OCI-LY1 (cell line): ENCODE measurements around the gene F7.

ENCODE experiments used
- H2AFZ ChIP-seq: fragments of 200-600 bp; sonication (generic), shearing (Covaris generic); 2 replicates; pipeline ENCODE4 v1.6.0; 2014; ENCODE audit warnings: antibody characterized with exemption, mild to moderate bottlenecking, low read length
- H3F3A ChIP-seq: fragments of 200-600 bp; sonication (generic), shearing (Covaris generic); 2 replicates; pipeline ENCODE4 v1.6.0; 2014; ENCODE audit warnings: mild to moderate bottlenecking, antibody characterized with exemption, low read length, moderate library complexity; ENCODE audit not compliant: insufficient read depth
- H3K27ac ChIP-seq: fragments of 200-600 bp; sonication (generic); 2 replicates; pipeline ENCODE4 v1.5.1; 2014; ENCODE audit warnings: low read length, mixed run types, mild to moderate bottlenecking, low read depth; ENCODE audit not compliant: poor library complexity, severe bottlenecking
- H3K27me3 ChIP-seq: fragments of 200-600 bp; sonication (generic); 2 replicates; pipeline ENCODE4 v1.6.0; 2014; ENCODE audit warnings: antibody characterized with exemption, mild to moderate bottlenecking, low read length, moderate library complexity; ENCODE audit not compliant: insufficient read depth
- H3K36me3 ChIP-seq: fragments of 200-600 bp; sonication (generic); 2 replicates; pipeline ENCODE4 v1.6.1; 2014; ENCODE audit warnings: mild to moderate bottlenecking, antibody characterized with exemption, low read length, moderate library complexity, mixed read lengths; ENCODE audit not compliant: insufficient read depth
- H3K4me1 ChIP-seq: fragments of 200-600 bp; sonication (generic); 2 replicates; pipeline ENCODE4 v1.5.1; 2014; ENCODE audit warnings: mild to moderate bottlenecking, low read length, moderate library complexity; ENCODE audit not compliant: insufficient read depth, severe bottlenecking
- H3K4me2 ChIP-seq: fragments of 200-600 bp; sonication (generic), shearing (Covaris generic); 2 replicates; pipeline ENCODE4 v1.6.1; 2014; ENCODE audit warnings: low read length
- H3K4me3 ChIP-seq: fragments of 200-600 bp; sonication (generic); 2 replicates; pipeline ENCODE4 v1.5.1; 2014; ENCODE audit warnings: low read length, low read depth, mild to moderate bottlenecking, mixed read lengths; ENCODE audit not compliant: poor library complexity, severe bottlenecking
- H3K79me2 ChIP-seq: fragments of 200-600 bp; shearing (Covaris generic); 2 replicates; pipeline ENCODE4 v1.6.1; 2016; ENCODE audit warnings: mixed run types, low read length, mixed read lengths; ENCODE audit not compliant: insufficient read depth
- H3K9ac ChIP-seq: fragments of 200-600 bp; sonication (generic), shearing (Covaris generic); 2 replicates; pipeline ENCODE4 v1.6.1; 2014; ENCODE audit warnings: mild to moderate bottlenecking, low read length, mixed read lengths
- H3K9me2 ChIP-seq: fragments of 200-600 bp; sonication (generic), shearing (Covaris generic); 2 replicates; pipeline ENCODE4 v1.6.1; 2014; ENCODE audit warnings: low read depth, mild to moderate bottlenecking, low read length, mixed read lengths
- H3K9me3 ChIP-seq: fragments of 200-600 bp; shearing (Covaris generic); 2 replicates; pipeline ENCODE4 v1.6.1; 2014; ENCODE audit warnings: low read length, mixed read lengths
- H4K20me1 ChIP-seq: fragments of 200-600 bp; sonication (generic), shearing (Covaris generic); 2 replicates; pipeline ENCODE4 v1.6.0; 2016; ENCODE audit warnings: mild to moderate bottlenecking, low read length; ENCODE audit not compliant: insufficient read depth
- CTCF ChIP-seq: fragments of 200-600 bp; sonication (generic), shearing (Covaris generic); IDR thresholded peaks from 2 replicates; pipeline ENCODE4 v1.5.1; 2017; ENCODE audit warnings: mild to moderate bottlenecking, antibody characterized with exemption, low read length, moderate library complexity, mixed read lengths
- EZH2 ChIP-seq: fragments of 200-600 bp; sonication (generic), shearing (Covaris generic); IDR thresholded peaks from 2 replicates; pipeline ENCODE4 v1.8.0; 2017; ENCODE audit warnings: borderline replicate concordance, mixed run types, mild to moderate bottlenecking, antibody characterized with exemption, low read length, moderate library complexity, mixed read lengths

The F7 gene

GRCh38 chr13:113091891-113092775 lies 13.5 kb upstream of the F7 start:
- Histone ChIP-seq H3K27ac (no peak overlapping the region), H3K9ac (no peak overlapping the region), H3F3A (no peaks in the 10 kb centered on the region), H3K4me2 (no peak overlapping the region), H2AFZ (no peak overlapping the region), H3K9me3 (no peaks in the 10 kb centered on the region), H3K4me1 (no peaks in the 10 kb centered on the region), H3K9me2 (no peaks in the 10 kb centered on the region), H4K20me1 (no peaks in the 10 kb centered on the region), H3K27me3 (peaks cover 20% of the 10 kb centered on the region), H3K79me2 (no peaks in the 10 kb centered on the region), H3K36me3 (no peaks in the 10 kb centered on the region), H3K4me3 (no peak overlapping the region)
- TF ChIP-seq CTCF: no peak
- no peak for TF ChIP-seq EZH2

- Histone ChIP-seq H2AFZ (no peak overlapping the region), H3K4me1 (no peaks in the 10 kb centered on the region), H3K4me2 (no peak overlapping the region), H3F3A (no peaks in the 10 kb centered on the region), H3K27me3 (peaks cover 13% of the 10 kb centered on the region; the same call in 1 of the 2 replicates), H4K20me1 (no peaks in the 10 kb centered on the region), H3K36me3 (no peaks in the 10 kb centered on the region), H3K9ac (no peak overlapping the region), H3K4me3 (no peak overlapping the region), H3K9me3 (no peaks in the 10 kb centered on the region), H3K27ac (no peak overlapping the region), H3K79me2 (no peaks in the 10 kb centered on the region), H3K9me2 (no peaks in the 10 kb centered on the region)
- no peak for TF ChIP-seq CTCF
- TF ChIP-seq EZH2: no peak
Measured at GRCh38 chr13:113092776-113093579, 12.6 kb upstream of the F7 start.

- Histone ChIP-seq H3K27me3 (peaks cover 16% of the 10 kb centered on the region; the same call in 1 of the 2 replicates), H3K4me2 (no peak overlapping the region), H2AFZ (no peak overlapping the region), H3K9me3 (no peaks in the 10 kb centered on the region), H3K4me3 (no peak overlapping the region), H3K36me3 (no peaks in the 10 kb centered on the region), H3K9ac (no peak overlapping the region), H3K9me2 (no peaks in the 10 kb centered on the region), H4K20me1 (no peaks in the 10 kb centered on the region), H3F3A (no peaks in the 10 kb centered on the region), H3K79me2 (no peaks in the 10 kb centered on the region), H3K27ac (no peak overlapping the region), H3K4me1 (no peaks in the 10 kb centered on the region)
- TF ChIP-seq EZH2: no peak
- TF ChIP-seq CTCF: no peak
Measured at GRCh38 chr13:113093580-113094409, 11.8 kb upstream of the F7 start.
